Renal cortex interstitium (tissue), 11 donors: ENCODE data around the gene PDLIM7. TPM values are rescaled to one million over a fixed set of nuclear protein-coding genes. Genes with fewer than 3 reads are reported as not detected.

ENCODE experiments used
- DNase-seq, 11 donors: peaks; one replicate each; pipeline ENCODE4 v3.0.0-alpha.2; 2013; ENCODE audit warnings: low read depth in 9 of 11, low spot score in 4 of 11; ENCODE audit errors: extremely low read depth in 1 of 11
- polyA plus RNA-seq, 3 donors: library from polyadenylated mRNA; unstranded; fragments of 120-200 nt; gene quantifications; one replicate each; pipeline ENCODE4 v1.2.1, GENCODE V29; 2013; ENCODE audit not compliant: insufficient read length in 3 of 3

Gene PDLIM7
- polyA plus RNA-seq, 3 donors: 82.7 to 143 (median 125) TPM

DNA sequence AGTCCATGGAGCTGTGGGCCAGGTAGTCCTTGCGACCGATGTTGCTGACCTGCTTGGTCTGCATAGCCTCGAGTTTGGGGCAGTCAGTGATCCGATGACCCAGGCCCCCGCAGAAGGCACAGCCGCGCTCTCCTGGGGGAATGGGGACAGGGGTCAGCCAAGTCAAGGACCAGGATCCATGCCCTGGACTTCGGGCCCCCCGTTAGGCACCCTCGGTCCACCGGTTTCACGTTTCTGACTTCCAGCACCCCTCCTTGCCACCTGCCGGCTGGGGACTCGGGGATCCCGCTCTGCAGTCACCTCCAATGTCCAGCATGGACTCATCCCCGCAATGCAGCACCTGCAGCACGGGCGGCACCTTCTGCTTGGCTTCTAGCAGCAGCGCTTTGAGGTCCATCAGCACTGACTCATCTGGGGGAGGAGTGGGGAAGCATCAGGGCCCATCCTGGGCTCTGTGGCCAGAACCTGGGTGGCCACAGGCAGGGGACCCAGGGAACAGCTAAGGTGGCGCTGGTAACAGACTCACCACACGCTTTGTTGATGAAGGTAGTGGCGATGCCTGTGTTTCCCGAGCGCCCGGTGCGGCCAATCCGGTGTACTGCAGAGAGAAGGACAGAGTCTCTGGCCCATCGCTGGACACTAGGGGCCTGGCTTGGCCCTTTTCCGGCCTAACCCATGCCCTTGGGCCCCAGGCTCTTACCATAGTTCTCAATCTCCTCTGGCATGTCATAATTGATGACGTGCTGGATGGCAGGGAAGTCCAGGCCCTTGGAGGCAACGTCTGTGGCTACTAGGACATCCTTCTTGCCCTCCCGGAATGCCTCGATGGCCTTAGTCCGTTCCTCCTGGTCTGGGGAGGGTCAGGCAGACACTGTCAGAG is 14.6 kb upstream of the PDLIM7 start:
- DNase-seq: no peak

DNA sequence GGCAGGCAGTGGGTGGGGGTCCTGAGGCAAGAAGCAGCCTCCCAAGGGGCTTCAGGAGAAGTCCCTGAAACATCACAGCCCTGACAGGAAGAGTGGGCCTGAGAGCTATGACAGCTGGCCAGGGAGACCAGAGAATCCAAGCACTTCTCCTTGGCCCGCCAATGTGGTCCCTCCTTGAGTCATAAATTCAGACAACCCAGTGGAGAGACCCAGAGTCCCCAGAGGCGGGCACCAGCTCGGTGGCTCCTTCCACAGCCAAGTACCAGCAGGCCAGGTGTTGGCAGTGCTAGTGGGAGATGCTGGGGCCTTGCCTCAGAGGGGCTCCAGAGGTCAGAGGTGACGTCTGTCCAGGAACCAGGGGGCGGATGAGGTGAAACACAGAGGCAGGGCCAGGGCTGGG is 13.8 kb upstream of the PDLIM7 start:
- no peak for DNase-seq

DNA sequence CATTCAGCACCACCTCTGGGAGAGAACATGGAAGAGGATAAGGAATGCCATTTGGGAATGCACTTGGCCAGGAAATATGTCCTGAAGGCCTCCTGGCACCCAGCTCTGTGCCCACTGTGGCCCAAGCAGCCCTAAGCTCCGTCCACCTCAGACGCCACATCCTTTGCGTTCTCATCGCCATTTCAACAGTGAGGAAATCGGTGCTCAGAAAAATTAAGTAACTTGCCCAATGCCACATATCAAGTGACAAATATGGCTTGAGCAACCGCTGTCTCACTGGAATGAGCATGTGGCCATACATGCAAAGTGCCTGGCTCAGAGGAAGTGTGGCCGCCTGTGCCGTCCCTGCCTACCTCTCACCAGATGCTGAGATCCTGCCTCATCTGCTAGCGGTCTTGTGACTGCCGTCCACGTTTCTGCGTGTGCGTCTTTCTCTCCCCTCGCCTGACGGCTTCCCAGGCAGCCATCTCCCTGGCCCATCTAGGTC is 13.2 kb upstream of the PDLIM7 start:
- DNase-seq: no peak

DNA sequence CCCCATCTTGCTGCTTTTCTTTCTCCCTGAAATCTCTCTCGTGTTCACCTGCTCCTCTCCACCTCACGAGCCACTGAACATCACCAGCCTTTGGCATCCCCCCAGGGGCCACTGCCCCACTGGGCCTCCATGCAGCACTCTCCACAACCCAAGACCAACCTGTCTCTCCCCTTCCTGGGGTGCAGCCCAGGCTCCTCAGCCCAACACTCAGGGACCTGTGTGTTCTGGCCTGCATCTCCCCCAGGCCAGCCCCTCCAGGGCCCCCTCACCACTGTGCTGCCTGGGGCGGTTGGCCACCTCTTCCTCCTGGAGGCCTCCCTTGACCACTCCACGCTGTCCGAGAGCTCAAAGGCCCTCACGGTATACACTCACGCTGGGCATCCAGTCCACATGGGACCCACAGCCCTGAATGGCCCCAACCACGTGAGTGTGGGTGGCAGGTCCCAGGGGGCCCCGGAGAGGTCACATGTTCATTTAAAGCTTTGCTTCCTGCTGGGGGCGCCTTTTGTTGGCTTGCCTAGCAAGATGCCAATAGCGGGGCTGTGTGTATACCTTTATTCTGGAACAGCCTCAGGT is 12.7 kb upstream of the PDLIM7 start:
- DNase-seq: no peak

DNA sequence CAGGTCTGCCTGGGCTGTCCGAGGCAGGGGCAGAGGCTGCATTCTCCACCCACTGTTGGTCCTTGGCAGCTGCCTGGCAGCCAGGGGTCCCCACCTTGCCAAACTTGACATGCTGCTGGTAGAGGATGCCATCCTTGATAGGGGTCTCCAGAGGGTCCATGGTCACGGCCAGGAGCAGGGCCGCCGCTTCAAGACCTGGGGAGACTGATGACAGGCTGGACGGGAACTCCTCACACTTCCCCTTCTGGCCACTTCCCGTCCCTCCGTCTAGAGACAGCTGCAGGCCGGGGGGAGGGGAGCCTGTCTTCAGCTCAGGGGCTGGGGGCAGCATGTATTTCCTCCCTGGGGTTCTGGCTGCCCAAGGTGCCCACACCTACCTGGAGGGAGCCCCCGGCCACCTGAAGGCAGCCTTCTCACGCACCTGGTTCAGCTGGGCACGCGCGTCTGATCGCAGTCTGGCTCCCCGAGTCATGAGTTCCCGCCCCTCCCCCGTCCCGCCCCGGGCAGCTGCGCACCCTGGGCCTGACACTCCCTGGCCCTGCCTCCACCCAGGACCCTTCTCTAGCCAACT is 12.1 kb upstream of the PDLIM7 start, which contains the start of gene DOK3:
DOK3 (minus strand) TSS at position 446 of the 571 bp plus-strand sequence; CDS start at position 160, 286 bp downstream.
- DNase-seq: no peak

DNA sequence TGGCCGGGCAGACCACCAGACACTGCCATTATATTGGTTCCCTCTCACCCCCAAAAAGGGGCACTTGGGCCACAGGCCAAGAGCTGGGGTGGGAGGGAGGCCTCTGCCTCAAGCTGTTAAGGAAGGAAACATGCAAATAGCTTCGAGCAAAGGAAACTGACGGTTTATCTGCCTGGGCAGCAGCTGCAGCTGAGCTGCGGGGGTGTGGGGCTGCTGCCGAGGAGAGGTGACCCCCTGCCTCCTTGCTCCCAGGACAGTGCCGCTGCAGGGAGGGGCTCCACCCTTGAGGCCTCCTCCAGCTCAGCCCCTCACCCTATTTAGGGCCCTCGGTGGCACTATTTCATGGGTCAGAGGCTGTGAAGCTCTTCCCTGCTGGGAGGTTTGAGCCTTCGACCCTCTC is 11.4 kb upstream of the PDLIM7 start:
- DNase-seq: no peak

DNA sequence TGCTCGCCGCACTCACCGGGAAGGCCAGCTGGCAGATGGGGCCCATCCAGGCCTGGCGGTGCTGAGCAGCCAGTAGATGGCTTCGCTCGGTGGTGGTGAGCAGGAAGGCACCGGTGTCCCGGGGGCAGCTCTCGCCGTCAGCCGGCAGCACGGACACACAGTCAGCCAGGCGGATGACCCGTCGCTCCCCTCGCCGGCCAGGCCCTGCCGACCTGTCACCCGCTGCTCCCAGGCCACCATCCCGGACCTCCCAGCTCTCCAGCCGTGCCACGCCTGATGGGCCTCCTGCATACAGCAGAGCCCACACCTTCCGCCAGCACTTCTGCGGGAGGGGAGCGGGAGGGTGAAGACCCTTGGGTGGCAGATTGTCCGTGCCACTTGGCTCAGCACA is 10.8 kb upstream of the PDLIM7 start:
- no peak for DNase-seq

DNA sequence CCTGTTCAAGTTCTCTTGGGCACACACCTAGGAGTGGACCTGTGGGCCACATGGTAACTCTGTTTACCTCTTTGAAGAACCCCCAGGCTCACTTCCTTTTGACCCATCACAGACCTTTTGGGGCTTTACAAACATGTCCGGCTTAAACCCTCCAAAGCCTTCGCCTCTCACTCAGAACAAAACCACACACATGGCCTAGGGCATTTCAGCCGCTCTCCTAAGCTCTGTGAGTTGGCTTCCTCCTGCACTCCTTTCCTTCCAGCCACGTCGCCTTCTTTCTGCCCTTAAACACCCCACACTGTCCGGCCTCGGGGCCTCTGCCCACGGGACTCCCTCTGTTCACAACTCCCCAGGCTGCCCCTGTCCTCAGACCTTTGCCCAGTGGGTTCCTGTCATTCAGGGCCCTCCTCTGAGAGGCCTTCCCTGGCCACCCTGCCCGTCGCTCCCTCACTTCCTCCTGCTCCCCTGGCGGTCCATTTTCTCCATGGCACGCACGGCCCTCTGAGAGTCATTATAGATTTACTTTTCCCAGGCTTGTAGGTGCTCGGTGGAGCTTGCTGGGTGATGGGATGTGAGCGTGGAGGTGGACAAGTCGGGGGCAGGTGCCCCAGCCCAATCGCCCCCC is 10.3 kb upstream of the PDLIM7 start:
- DNase-seq: no peak

DNA sequence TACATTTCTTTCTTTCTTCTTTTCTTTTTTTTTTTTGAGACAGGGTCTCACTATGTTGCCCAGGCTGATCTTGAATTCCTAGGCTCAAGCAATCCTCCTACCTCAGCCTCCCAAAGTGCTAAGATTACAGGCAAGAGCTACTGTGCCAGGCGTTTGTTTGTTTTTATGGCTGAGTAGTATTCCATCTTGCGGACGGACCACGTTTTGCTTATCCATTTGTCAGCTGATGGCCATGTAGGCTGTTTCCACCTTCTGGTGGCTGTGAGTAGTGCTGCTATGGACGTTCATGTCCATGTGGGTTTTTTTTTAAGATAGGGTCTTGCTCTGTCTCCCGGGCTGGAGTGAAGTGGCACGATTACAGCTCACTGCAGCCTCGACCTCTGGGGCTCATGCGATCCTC is 9.8 kb upstream of the PDLIM7 start:
- DNase-seq: no peak

DNA sequence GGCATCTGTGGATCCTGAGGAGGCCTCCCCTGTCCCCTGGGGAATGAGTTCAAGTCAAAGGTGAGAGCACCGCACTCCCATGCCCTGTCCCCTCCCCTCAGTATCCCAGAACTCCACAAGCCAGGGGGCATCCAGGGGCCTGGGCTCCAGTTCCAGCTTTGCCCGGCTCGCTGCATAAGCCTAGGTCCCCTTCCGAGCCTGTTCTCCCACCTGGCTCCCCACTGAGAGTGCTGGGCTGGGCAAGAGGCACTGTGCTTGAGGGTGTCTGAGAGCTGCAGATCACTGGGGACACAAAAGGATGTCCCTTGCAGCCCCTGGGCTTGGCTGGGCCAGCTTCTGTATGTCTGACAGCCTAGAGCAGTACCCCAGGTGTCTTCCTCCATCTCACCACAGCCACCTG is 7.7 kb upstream of the PDLIM7 start:
- DNase-seq: no peak

DNA sequence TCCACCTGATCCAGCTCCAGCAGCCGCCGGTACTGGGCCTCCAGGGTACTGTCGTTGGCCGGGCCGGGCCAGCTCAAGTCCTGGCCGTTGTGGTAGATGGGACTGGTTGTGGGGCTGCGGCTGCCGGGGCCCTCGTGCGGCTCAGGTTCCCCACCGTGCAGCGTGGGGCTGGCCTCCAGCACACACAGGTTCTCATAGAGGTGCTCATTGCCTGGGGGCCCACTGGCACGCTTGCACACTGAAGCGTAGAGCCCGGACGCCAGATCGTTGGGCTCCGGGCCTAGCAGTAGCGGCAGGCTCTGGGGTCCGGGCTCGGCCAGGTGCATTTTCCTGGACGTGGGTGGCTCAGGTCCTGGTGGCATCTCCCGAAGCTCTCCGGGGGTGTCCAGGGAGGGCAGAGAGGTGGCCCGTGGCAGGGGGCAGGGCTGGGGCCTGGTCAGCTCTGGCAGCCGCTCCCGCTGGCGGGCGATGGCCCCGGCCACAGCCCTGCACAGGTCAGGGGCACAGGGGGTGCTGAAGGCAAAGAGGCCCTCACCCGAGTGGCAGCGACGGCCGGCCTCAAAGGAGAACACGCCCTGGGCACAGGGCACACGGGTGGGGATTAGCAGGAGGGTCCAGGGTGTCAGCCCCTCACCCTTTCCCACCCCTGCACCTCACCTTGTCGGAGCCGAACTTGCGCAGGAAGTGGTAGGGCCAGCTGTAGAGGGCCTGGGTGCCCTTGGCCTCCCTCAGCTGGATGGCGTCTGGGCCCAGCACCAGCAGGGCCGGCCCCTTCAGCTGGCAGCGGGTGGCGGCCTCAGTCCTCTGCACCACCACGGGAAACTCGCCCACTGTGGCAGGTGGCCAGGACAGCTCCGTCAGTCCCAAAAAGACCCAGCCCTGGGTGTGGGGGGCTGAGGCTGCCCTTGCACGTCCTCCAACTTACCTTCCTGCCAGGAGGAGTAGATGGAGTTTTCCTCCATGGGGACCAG is 7.0 kb upstream of the PDLIM7 start:
- DNase-seq: no peak

DNA sequence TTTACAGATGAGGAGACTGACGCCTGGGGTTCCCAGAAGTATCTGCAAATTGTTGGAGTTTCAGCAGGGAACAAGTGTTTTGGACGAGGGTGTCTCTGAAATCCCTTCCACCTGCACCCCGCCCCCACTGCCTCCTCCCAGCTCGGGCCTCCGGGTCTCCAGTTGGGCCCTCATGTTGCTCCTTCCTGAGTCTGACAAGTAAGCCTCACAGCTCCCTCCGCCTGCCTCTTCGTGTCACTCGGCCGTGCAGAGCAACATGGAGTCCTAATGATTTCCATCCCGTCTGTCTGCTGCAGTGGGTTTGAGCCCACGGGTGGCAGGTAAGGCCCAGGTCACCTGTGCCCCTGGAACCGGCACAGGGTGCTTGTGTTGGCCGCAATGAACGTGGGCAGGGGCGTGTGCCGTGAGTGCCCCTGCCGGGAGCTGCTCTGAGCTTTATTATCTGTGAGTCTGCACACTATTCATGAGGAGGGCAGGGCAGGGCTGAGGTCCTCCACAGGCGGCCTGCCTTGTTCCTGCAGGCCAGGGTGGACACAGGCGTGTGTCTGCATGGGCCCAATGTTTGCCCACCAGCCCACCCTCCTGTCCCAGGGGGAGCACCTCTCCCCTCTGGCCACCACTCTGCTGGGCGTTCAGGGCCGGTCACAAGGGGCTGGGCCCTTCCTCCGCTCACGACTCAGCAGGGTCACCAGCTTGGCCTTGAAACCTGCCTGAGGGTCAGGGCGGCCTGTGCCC is 6.1 kb upstream of the PDLIM7 start:
- no peak for DNase-seq

DNA sequence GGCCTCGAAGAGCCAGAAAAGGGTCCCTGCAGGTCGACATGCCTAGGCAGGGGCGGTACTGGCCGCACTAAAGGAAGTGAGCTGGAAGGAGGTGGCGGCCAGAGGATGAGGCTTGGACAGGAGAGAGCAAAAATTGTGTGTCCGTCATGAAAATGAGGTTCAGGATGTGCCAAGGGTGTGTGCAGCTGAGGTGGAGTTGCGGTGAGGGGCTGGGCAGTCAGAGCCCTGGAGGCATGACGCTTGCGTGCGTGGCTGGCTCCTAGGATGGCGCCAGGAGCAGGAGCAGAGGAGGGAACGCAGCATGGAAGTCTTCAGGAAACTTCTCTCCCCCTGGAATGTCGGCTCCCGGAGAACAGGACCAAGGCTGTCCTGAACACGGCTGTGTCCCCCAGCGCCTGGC is 5.5 kb upstream of the PDLIM7 start:
- DNase-seq: no peak

DNA sequence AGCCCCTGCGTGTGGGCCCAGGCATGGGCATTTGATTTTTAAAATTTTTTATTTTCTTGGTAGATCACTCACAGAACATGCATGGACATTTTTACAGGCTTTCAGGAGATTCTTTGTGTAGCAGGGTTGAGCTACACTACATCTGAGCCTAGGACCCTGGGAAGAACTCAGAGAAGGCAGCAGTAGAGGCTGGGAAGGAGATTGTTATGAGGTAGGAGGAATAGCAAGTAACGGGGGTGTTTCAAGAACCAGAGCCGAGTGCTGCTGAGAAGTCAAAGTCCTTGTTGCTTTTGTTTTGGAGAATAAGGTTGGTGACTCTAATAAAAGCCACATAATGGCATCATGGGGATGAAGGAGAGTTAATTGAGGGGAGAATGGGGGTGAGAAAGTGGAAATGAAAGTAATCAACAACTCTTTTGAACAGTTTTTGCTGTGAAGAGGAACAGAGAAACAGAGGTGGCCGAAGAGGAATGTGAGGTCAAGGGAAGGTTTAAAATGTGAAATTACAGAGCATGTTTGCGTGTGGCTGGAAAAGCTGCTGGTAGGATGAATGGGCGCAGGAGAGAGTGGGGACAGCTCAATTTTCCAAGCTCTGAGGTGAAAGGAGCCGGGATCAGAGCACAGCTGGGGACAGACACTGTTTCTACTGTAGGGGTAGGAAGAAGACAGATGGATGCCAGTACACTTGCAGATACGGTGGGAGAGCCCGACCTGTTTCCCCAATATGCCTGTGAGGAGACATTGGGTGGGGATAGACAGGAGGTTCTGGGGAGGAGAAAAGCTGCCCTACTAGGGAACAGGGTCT is 4.7 kb upstream of the PDLIM7 start:
- DNase-seq: no peak

DNA sequence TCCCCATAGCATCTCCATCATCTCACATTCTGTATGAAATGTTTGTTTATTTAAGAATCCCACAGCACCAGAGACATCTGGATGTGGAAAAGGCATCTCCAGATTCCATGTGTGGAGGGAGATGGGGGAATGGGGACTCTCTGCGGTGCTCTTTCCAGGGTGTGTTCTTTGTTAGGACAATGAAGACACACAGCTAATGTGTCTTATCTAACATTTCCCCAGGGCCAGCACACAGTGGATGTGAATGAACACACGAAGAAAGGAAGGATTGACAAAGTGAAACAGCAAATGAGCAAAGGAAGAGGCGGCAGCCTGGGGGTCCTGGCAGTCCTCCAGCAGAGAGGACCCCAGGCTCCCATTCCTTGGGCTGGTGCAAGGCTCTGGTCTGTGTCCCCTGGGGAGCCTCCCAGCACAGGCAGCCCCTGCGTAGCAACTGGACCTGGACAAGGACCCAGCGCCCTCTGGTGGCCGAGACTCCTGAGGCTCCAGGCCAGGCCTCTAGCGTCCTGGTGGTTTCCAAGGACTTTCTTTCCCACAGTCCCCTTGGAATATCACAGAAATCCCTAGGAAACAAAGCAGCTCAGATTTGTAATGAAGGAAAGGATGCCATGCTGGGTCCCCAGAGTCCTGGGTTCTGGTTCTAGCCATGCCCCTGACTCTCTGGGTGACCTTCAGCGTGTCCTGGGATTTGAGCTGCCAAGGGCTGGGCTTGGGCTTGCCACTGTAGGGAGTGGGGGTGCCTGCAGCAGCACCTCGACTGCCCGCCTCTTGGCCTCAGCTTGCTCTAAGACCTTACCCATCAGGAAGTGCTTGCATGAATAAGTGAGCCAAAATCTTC is 3.5 kb upstream of the PDLIM7 start:
- DNase-seq: peak in 8 of 11 donors; percentile 76 to 88 (median 84)

DNA sequence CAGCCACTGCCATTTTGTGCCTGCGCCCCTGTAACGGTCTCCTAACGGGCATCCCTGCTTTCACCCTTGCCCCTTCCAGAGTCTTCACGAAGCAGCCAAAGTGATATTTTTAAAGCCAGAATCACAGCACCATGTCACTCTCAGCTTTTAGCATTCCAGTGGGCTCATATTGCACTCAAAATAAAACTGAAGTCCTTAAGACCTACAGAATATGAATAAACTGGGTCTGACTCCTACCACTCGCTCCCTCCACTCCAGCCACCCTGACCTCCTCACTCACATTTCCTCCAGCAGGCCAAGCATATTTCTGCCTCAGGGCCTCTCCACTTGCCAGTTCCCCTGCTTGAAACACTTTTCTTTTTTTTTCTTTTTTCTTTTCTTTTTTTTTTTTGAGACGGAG is 2.4 kb upstream of the PDLIM7 start:
- no peak for DNase-seq
